Stimulated activated naive B cell treated with anti-CD40 and anti-IgM and Interleukin-4, amounts not matched to agents 10 μg/mL and 1 μg/mL and 100 μg/mL, for 72 hours (primary cell): ENCODE data around the gene FUCA2.
A peak's percentile ranks its signal among the peaks of the same experiment; 100 is the strongest.
"Not testable (repeated sequence)": the region's sequence is repeated elsewhere in the genome, so short reads cannot be mapped to it uniquely, and the experiment has no call there.

Source experiments
- ATAC-seq, 2 donors: fragments of 150-1000 bp; cut with Tn5 transposase; replicated peaks; 2 replicates each; pipeline ENCODE4 v1.10.0; 2021; ENCODE audit warnings: moderate library complexity in 1 of 2
- DNase-seq: peaks from one replicate; pipeline ENCODE4 v3.0.0; 2021
- H3K27ac Mint-ChIP-seq: one replicate; pipeline ENCODE4 v1.8.0; 2022; ENCODE audit warnings: mild to moderate bottlenecking, mixed read lengths
- H3K27me3 Mint-ChIP-seq, 2 donors: one replicate each; pipeline ENCODE4 v1.8.0; 2022; ENCODE audit warnings: mixed read lengths in 2 of 2
- H3K36me3 Mint-ChIP-seq, 2 donors: one replicate each; pipeline ENCODE4 v1.8.0; 2022; ENCODE audit warnings: mixed read lengths in 2 of 2, mild to moderate bottlenecking in 1 of 2
- H3K4me1 Mint-ChIP-seq, 2 donors: one replicate each; pipeline ENCODE4 v1.8.0; 2022; ENCODE audit warnings: mixed read lengths in 2 of 2, mild to moderate bottlenecking in 1 of 2
- H3K4me3 Mint-ChIP-seq, 2 donors: one replicate each; pipeline ENCODE4 v1.8.0; 2022; ENCODE audit warnings: mild to moderate bottlenecking in 2 of 2, mixed read lengths in 2 of 2, moderate library complexity in 1 of 2
- H3K9me3 Mint-ChIP-seq, 2 donors: one replicate each; pipeline ENCODE4 v1.8.0; 2022; ENCODE audit warnings: mixed read lengths in 2 of 2, mild to moderate bottlenecking in 1 of 2

The FUCA2 gene

DNA sequence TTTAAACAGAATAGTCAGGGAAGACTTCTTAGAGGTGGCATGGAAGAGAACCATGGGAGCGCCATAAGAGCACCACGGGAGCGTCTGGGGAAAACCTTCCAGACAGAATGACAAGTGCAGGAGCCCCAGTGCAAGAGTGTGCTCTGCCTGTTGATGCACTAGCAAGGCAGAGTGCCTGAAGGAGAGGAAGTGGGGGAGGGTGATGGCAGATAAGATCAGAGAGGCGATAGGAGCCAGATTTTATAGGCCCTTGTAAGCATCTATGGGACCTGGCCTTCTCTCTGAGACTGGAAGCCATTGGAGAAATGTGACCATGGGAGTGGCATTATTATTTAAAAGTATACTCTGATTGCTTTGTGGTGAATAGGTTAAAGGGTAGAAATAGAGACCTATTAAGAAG lies 13.1 kb downstream of the FUCA2 start:
- Mint-ChIP-seq H3K4me1 (no peaks in the 10 kb centered on the region), H3K9me3 (peaks cover 0 to 1% of the 10 kb centered on the region in 2 donors), H3K27me3 (no peaks in the 10 kb centered on the region), H3K27ac (no peak overlapping the region), H3K4me3 (no peak overlapping the region), H3K36me3 (peaks cover 41 to 49% of the 10 kb centered on the region in 2 donors)
- ATAC-seq: no peak
- DNase-seq: no peak

- DNase-seq (no peak), ATAC-seq (no peak)
- H3K4me3 Mint-ChIP-seq: no peak overlapping the region
- no peaks in the 10 kb centered on the region for H3K4me1 Mint-ChIP-seq
- H3K27ac Mint-ChIP-seq: no peak overlapping the region
- peaks cover 0 to 1% of the 10 kb centered on the region in 2 donors for H3K9me3 Mint-ChIP-seq
- H3K36me3 Mint-ChIP-seq: peaks cover 40 to 52% of the 10 kb centered on the region in 2 donors
- no peaks in the 10 kb centered on the region for H3K27me3 Mint-ChIP-seq
Measured at GRCh38 chr6:143496974-143497373, 14.5 kb downstream of the FUCA2 start.

DNA sequence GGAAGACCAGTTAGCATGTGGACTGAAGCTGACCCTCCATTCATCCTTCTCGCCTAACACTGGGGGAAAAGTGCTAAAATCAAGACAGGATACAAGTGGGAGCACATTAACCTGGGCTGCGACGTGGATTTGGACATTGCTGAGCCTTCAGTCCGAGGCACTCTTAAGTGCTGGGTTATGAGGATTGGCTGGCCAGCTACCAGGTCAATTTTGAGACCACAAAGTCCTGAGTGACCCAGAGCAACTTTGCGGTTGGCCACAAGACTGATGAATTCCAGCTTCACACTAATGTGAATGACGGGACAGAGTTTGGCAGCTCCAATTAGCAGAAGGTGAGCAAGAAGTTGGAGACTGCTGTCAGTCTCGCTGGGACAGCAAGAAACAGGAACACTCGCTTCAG lies 20.7 kb downstream of the FUCA2 start:
- H3K9me3 Mint-ChIP-seq: no peaks in the 10 kb centered on the region
- no peak overlapping the region for H3K4me3 Mint-ChIP-seq
- no peak overlapping the region for H3K27ac Mint-ChIP-seq
- DNase-seq: no peak
- no peaks in the 10 kb centered on the region for H3K27me3 Mint-ChIP-seq
- no peaks in the 10 kb centered on the region for H3K4me1 Mint-ChIP-seq
- no peak for ATAC-seq
- H3K36me3 Mint-ChIP-seq: peaks cover 15 to 29% of the 10 kb centered on the region in 2 donors

DNA sequence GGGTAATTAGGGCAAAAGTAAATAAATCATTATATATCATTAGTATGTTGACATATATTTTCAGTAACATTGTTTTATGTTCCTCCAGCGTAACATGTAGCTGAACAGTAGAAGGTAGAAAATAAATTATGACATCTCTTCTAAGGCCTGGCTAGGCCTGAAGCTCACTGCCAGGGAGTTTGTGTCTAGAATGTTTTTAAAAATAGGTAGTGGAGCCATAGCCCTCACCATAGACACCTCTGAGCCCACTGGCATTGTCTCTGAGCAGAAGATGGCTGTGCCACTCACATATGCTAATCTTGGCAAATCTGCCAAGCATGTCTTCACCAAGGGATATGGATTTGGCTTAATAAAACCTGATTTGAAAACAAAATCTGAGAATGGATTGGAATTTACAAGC lies 21.3 kb downstream of the FUCA2 start:
- no peaks in the 10 kb centered on the region for H3K27me3 Mint-ChIP-seq
- peaks cover 15 to 27% of the 10 kb centered on the region in 2 donors for H3K36me3 Mint-ChIP-seq
- no peak overlapping the region for H3K4me3 Mint-ChIP-seq
- DNase-seq (no peak), ATAC-seq (no peak)
- H3K9me3 Mint-ChIP-seq: no peaks in the 10 kb centered on the region
- no peaks in the 10 kb centered on the region for H3K4me1 Mint-ChIP-seq
- no peak overlapping the region for H3K27ac Mint-ChIP-seq

- H3K4me3 Mint-ChIP-seq: no peak overlapping the region
- no peak overlapping the region for H3K27ac Mint-ChIP-seq
Measured at GRCh38 chr6:143486752-143487151, 24.8 kb downstream of the FUCA2 start.

DNA sequence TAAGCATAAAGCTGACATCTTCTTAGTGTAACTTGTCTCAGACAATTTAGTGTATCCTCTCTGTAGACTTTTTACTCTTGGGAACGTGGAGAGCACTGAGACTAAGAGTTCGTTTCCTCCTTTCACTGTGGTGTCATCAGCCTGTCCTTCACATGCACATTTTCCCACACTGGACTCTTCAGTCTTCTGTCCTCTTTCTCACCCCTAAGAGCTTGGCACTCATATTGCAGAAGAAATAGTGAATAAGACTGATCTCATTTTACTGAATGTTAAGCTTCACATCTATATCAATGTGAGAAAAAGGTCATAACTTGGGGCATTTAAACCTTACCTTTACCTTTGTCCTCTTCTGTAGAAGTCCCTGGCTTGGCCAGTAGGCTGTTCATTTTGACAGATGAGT lies 25.6 kb downstream of the FUCA2 start:
- Mint-ChIP-seq H3K9me3 (no peaks in the 10 kb centered on the region), H3K27me3 (no peaks in the 10 kb centered on the region), H3K4me1 (no peaks in the 10 kb centered on the region), H3K4me3 (no peak overlapping the region), H3K36me3 (peaks cover 10 to 14% of the 10 kb centered on the region in 2 donors), H3K27ac (no peak overlapping the region)
- ATAC-seq (no peak), DNase-seq (no peak)

More at GRCh38 chr6:143486752-143487151, 24.8 kb downstream of the FUCA2 start:
- H3K27me3 Mint-ChIP-seq: no peaks in the 10 kb centered on the region
- DNase-seq: no peak
- H3K36me3 Mint-ChIP-seq: peaks cover 10 to 14% of the 10 kb centered on the region in 2 donors
- ATAC-seq: no peak
- no peaks in the 10 kb centered on the region for H3K9me3 Mint-ChIP-seq
- H3K4me1 Mint-ChIP-seq: no peaks in the 10 kb centered on the region

DNA sequence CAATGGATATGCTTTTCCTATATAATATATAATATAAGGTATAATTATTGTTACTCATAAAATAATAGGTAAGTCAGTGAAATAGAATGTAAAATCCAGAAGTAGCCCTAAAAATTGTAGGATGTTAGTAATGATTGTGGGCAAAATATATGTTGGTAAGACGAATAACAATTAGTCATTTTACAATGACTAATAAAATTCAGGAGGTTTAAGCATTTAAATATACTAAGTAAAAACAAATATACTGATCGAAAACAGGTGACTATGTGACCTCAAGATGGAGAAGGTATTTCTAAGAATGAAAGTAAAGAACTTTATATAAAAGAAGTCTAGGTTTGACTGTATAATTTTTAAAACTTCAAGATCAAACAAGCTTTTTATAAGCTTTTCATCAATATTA lies 28.9 kb downstream of the FUCA2 start:
- H3K36me3 Mint-ChIP-seq: peaks cover 10 to 19% of the 10 kb centered on the region in 2 donors
- DNase-seq (no peak), ATAC-seq (no peak)
- H3K4me1 Mint-ChIP-seq: peaks cover 5 to 12% of the 10 kb centered on the region in 2 donors
- no peaks in the 10 kb centered on the region for H3K27me3 Mint-ChIP-seq
- no peak overlapping the region for H3K27ac Mint-ChIP-seq
- H3K4me3 Mint-ChIP-seq: no peak overlapping the region
- H3K9me3 Mint-ChIP-seq: no peaks in the 10 kb centered on the region

DNA sequence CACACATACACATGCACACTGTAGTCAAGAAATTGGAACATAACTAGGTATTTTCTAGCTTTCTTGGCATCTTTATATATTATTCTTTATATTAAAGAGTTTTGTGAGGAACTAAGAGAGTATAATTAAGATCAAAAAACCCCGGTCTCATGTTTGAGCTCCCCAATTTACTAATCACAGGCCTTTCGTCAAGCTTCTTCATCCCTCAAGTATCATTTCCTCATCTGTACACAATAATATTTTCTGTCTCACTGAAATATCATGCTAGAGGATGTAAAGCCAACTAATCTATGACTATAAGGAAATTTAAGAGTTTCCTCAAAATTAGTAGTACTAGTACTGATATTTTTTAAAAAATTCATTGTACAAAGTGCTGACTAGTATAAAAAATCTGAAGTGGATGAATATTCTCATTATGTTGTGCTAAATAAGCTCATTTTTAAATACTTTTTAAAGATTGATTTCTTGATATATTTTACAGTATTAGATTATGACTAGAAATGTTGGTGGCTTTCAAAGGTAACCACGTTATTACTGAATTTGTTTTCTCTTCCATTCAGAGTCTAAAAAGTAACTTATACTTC lies 32.9 kb downstream of the FUCA2 start:
- Mint-ChIP-seq H3K9me3 (no peaks in the 10 kb centered on the region), H3K27me3 (no peaks in the 10 kb centered on the region), H3K4me1 (peaks cover 9 to 20% of the 10 kb centered on the region in 2 donors), H3K27ac (no peak overlapping the region), H3K36me3 (peaks cover 33 to 37% of the 10 kb centered on the region in 2 donors), H3K4me3 (no peak overlapping the region)
- DNase-seq (no peak), ATAC-seq (peak; percentile 84 to 89)

DNA sequence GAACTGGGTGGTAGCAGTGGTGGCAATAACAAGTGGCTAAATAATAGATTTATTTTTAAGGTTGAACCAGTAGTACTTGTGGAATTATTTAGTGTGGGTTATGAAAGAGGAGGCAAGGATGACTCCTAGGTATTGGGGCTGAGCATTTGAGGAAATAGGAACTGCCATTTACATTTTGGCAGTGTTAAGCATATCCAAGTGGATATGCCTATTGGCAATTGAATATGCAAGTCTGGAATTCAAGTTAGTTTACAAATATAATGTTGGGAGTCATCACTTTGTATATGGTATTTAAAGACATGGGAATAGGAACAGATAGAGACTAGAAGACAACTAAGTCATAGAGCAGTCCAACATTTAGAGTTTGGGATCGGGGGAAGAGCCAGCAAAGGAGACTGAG lies 35.0 kb downstream of the FUCA2 start:
- H3K4me3 Mint-ChIP-seq: no peak overlapping the region
- no peak for DNase-seq
- peaks cover 33 to 51% of the 10 kb centered on the region in 2 donors for H3K36me3 Mint-ChIP-seq
- no peak overlapping the region for H3K27ac Mint-ChIP-seq
- no peak for ATAC-seq
- no peaks in the 10 kb centered on the region for H3K9me3 Mint-ChIP-seq
- H3K4me1 Mint-ChIP-seq: peaks cover 9 to 20% of the 10 kb centered on the region in 2 donors
- H3K27me3 Mint-ChIP-seq: no peaks in the 10 kb centered on the region

DNA sequence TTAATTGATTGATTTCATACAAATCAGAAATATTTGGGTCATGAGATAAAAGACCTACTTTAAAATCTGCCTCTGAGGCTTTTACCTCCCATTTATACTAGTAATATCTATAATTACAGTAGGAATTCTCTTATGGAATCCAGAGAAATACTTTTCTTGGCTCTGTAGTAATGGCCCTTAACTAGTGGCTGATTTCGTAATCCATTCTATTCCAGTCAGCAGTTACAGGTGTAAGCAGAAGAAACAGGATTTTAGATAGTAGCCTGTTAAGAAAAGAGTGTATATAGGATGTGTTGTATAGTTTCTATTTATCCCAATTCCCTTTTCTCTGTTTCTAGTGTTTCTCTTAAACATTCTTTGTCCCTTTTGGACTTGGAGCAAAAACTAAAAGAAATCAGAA lies 39.7 kb downstream of the FUCA2 start:
- no peak overlapping the region for H3K27ac Mint-ChIP-seq
- H3K27me3 Mint-ChIP-seq: no peaks in the 10 kb centered on the region
- peaks cover 2 to 9% of the 10 kb centered on the region in 2 donors for H3K4me1 Mint-ChIP-seq
- no peak overlapping the region for H3K4me3 Mint-ChIP-seq
- DNase-seq (no peak), ATAC-seq (no peak)
- H3K9me3 Mint-ChIP-seq: no peaks in the 10 kb centered on the region
- H3K36me3 Mint-ChIP-seq: peaks cover 27 to 55% of the 10 kb centered on the region in 2 donors

DNA sequence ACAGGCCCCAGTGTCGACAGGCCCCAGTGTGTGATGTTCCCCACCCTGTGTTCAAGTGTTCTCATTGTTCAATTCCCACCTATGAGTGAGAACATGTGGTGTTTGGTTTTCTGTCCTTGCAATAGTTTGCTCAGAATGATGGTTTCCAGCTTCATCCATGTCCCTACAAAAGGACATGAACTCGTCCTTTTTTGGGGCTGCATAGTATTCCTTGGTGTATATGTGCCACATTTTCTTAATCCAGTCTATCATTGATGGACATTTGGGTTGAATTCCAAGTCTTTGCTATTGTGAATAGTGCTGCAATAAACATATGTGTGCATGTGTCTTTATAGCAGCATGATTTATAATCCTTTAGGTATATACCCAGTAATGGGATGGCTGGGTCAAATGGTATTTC lies 42.7 kb downstream of the FUCA2 start:
- H3K27ac Mint-ChIP-seq, H3K27me3 Mint-ChIP-seq, H3K4me3 Mint-ChIP-seq, ATAC-seq, H3K9me3 Mint-ChIP-seq, DNase-seq, H3K4me1 Mint-ChIP-seq: not testable (repeated sequence)
- H3K36me3 Mint-ChIP-seq: peaks cover 8 to 33% of the 10 kb centered on the region in 2 donors

DNA sequence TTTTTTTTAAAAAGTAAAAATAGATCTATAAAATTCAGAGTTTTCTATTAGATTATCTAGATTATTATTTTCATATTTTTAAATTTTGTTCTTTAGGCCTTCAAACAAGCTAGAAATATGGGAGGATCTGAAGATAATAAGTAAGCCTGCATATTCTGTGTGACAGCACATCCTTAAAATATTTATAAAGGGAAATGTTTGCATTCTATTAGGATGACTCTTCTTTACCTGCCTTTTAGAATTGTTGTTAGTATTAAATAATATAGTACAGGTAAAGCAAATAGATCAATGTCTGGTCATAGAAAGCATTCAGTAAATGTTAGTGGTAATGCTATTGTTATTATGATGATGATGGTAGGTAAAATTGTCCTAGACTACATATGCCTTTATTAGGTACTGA lies 43.5 kb downstream of the FUCA2 start:
- no peak overlapping the region for H3K4me3 Mint-ChIP-seq
- no peak overlapping the region for H3K27ac Mint-ChIP-seq
- ATAC-seq: no peak
- no peak for DNase-seq
- no peaks in the 10 kb centered on the region for H3K27me3 Mint-ChIP-seq
- H3K36me3 Mint-ChIP-seq: peaks cover 4 to 27% of the 10 kb centered on the region in 2 donors
- no peaks in the 10 kb centered on the region for H3K9me3 Mint-ChIP-seq
- H3K4me1 Mint-ChIP-seq: no peaks in the 10 kb centered on the region

DNA sequence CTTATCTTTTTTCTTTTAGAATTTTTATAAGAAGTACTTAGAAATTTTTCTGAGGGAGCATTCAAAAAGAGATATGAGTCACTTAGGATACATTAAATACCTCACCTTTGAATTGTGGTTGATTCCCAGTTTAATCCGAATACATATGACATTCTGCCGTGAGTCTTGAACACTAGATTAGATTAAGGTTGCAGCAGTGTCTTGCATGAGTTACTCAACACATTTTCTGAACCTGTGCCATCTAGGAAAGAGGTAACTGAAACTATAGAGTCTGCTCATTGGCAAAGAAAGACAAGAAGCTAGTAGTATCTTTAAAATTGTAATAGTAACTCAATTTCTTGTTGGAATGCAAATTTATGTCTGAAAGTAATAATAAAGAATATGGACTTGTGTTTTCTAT lies 46.0 kb downstream of the FUCA2 start:
- DNase-seq (no peak), ATAC-seq (no peak)
- H3K36me3 Mint-ChIP-seq: peaks cover 13 to 28% of the 10 kb centered on the region in 2 donors
- no peaks in the 10 kb centered on the region for H3K27me3 Mint-ChIP-seq
- H3K4me1 Mint-ChIP-seq: no peaks in the 10 kb centered on the region
- no peaks in the 10 kb centered on the region for H3K9me3 Mint-ChIP-seq
- no peak overlapping the region for H3K27ac Mint-ChIP-seq
- H3K4me3 Mint-ChIP-seq: no peak overlapping the region

DNA sequence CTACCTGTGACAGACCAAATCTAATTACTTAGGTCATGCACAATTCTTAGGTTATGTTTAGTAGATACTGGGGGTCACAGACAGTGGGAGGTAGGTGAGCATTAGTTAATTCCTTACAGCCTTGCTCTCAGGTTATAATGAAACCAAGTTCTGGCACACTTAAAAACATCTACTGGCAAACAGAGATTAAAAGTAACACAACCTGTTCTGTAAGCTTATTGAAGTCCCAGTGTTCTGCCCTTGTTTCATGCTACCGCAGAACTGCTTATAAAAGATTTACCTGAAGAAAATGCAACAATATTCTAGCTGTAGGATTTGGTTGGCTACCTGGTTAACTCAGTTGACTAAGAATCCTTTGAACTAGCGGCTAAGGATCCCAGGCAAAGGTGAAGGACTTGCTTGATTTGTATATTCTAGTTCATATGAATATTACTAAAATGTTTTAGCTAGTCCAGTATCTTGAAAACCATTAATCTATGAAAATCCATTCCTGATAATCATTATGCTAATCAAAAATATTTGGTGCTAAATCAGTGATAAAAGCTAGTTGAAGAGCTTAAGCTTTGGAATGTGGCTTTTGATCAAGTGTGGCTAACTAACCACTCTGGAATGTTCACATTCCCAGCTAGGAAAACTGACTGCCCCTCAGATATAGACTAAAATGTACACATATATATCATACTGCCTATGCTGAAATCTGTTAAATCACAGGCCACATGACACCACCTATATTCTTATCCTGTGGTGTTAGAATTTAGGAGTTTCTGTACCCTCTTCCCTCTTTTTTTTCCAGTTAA lies 53.8 kb downstream of the FUCA2 start:
- Mint-ChIP-seq H3K9me3 (no peaks in the 10 kb centered on the region), H3K36me3 (peaks cover 23 to 26% of the 10 kb centered on the region in 2 donors), H3K4me1 (peaks cover 7 to 14% of the 10 kb centered on the region in 2 donors), H3K4me3 (no peak overlapping the region), H3K27ac (no peak overlapping the region), H3K27me3 (no peaks in the 10 kb centered on the region)
- ATAC-seq (no peak), DNase-seq (no peak)

DNA sequence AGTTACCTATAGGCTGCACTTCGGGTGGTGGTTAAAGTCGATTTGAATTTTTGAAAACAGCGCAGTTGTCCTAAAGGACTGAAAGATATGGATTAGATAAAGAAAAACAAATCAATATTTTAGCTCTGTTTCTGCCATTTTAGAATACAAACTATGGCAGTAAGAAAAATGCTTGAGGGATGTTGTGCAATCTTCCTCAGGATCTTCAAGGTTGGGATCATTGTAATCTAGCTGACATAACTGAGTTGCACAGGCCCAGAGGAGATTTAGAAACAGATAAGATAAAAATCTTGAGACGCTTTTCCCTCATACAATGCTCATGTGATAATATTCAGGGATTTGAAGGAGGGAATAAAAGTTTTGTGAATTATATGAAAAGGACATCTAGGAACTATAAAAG lies 60.0 kb downstream of the FUCA2 start:
- H3K4me3 Mint-ChIP-seq: peak overlapping the region; percentile 92 to 99
- peaks cover 17 to 39% of the 10 kb centered on the region in 2 donors for H3K4me1 Mint-ChIP-seq
- no peak for DNase-seq
- peak overlapping the region; percentile 99 for H3K27ac Mint-ChIP-seq
- no peak for ATAC-seq
- H3K36me3 Mint-ChIP-seq: peaks cover 8 to 12% of the 10 kb centered on the region in 2 donors
- no peaks in the 10 kb centered on the region for H3K27me3 Mint-ChIP-seq
- H3K9me3 Mint-ChIP-seq: no peaks in the 10 kb centered on the region
